ENCODE measurements around the gene THSD8. TPM values are rescaled to one million over a fixed set of nuclear protein-coding genes. Genes with fewer than 3 reads are reported as not detected.

The THSD8 gene
- total RNA-seq, 4 donors from 2014 or later: 4.8 TPM; not detected in 3

DNA sequence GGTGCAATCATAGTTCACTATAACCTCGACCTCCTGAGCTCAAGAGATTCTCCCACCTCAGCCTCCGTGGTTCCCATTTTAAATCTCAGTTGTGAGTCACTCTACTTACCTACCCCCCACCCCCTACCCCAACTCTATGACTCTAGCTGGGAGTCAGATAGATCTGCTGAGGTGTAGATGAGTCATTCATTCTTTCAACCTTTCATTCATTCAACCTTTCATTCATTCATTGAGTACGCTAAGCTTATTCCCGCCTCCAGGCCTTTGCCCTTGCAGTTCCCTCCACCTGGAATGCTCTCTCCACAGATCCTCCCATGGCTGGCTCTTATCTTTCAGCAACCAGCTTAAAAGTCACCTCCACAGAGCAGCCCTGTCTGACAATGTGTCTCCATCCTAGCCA is 35.4 kb downstream of the THSD8 start:
- WGBS, 2 donors: 79 to 82% methylated on average over 4 of the region's 4 CpGs

DNA sequence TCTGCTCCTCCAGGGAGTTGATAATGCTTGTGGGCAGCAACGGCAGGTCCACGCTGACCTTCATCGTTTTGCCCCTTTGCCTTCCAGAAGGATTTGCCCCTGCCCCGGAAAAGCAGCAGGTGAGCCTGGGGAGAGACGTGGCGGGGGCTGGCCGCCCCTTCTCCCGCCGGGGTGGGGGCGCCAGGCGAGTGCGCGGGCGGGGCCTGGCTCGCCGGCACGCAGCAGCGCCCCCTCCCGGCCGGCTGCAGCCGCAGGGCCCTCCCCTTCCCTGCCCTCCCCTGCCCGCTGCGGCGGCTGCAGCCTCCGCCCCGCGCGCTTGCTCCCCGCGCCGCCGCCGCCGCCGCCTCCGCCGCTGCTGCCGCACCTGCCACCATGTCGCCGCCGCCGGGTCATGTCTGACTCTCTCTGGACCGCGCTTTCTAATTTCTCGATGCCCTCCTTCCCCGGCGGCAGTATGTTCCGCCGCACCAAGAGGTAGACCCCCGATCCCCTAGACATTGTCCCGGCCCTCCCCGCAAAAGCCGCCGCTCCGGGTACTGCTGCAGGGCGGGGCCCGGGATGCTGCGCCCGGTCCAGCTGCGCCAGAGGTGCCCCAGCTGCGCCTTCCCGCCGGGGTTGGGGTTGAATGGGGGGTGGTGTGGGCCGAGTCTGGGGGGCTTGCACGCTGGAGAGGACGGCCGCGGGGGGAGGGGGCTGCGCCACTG is 36.5 kb downstream of the THSD8 start, which contains the start of gene MAST1:
MAST1 (plus strand) TSS at position 334 of the 704 bp plus-strand sequence; CDS start at position 392, 58 bp downstream.
- H3K4me1 ChIP-seq: peaks cover 0 to 42% (median 16%) of the 10 kb centered on the region in 4 donors
- no peak for DNase-seq (ENCODE audit: low spot score in 2 of 2)
- H3K27me3 ChIP-seq: peaks cover 0 to 97% of the 10 kb centered on the region in 2 donors
- TF ChIP-seq, protein P1, sequence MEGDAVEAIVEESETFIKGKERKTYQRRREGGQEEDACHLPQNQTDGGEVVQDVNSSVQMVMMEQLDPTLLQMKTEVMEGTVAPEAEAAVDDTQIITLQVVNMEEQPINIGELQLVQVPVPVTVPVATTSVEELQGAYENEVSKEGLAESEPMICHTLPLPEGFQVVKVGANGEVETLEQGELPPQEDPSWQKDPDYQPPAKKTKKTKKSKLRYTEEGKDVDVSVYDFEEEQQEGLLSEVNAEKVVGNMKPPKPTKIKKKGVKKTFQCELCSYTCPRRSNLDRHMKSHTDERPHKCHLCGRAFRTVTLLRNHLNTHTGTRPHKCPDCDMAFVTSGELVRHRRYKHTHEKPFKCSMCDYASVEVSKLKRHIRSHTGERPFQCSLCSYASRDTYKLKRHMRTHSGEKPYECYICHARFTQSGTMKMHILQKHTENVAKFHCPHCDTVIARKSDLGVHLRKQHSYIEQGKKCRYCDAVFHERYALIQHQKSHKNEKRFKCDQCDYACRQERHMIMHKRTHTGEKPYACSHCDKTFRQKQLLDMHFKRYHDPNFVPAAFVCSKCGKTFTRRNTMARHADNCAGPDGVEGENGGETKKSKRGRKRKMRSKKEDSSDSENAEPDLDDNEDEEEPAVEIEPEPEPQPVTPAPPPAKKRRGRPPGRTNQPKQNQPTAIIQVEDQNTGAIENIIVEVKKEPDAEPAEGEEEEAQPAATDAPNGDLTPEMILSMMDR (IDR thresholded peaks at IDR 0.05): peak; percentile 25 to 59 (median 29)
- no peak for TF ChIP-seq EP300 (IDR thresholded peaks at IDR 0.05)
- WGBS, 2 donors: 1% methylated on average over 37 to 40 of the region's 69 CpGs
- H3K4me3 ChIP-seq: peak within 1 kb of the TSS in 1 of 4 donors; percentile 27
- no peaks in the 10 kb centered on the region for H3K9me3 ChIP-seq
- H3K36me3 ChIP-seq: no peaks in the 10 kb centered on the region
- no peak within 1 kb of the TSS for H3K27ac ChIP-seq

More for the DNA sequence above, 35.4 kb downstream of the THSD8 start:
- H3K4me3 ChIP-seq: no peak overlapping the region
- H3K4me1 ChIP-seq: peaks cover 0 to 54% (median 19%) of the 10 kb centered on the region in 4 donors
- H3K9me3 ChIP-seq: no peaks in the 10 kb centered on the region
- peaks cover 0 to 97% of the 10 kb centered on the region in 2 donors for H3K27me3 ChIP-seq
- DNase-seq (ENCODE audit: low spot score in 2 of 2): no peak
- no peaks in the 10 kb centered on the region for H3K36me3 ChIP-seq
- H3K27ac ChIP-seq: no peak overlapping the region
- TF ChIP-seq POLR2A (IDR thresholded peaks at IDR 0.05): no peak
- TF ChIP-seq, protein P1 (IDR thresholded peaks at IDR 0.05): no peak
- no peak for TF ChIP-seq EP300 (IDR thresholded peaks at IDR 0.05)

DNA sequence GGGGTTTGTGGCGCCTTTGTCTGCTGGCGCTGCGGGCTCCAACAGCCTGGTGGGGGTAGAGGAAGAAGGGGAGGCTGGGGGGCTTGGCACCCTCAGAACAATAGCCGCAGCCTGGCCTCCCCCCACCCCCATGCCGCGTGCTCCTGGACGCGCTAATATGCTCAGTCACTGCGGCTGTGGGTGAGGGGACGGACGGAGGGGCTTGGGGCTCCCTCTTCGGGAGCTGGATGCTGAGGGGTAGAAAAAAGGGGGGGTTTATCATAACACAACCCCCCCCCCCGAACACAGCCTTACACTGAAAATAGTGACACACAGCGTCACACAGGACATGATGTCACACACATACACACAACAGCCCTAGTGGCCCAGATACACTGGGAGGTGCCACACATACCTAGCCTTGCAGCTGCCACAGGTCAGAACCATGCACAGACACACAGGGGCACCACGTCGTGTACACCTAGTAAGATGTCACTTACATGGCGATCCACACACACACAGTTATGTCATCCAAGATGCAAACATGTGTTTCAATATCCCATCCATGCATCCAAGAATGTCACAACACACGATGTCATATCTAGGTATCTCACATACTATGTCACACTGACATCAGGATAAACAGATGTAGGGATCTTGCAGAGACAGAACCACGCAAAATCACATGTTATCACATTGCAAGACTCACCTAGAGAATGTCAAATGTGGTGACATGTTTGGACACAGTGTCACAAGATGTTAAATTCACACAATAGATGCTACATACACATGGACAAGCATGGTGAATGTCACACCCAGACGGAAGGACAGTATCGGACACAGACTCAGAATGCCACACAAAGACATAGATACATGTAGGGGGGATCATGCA is 37.3 kb downstream of the THSD8 start:
- no peak for DNase-seq (ENCODE audit: low spot score in 2 of 2)
- H3K36me3 ChIP-seq: no peaks in the 10 kb centered on the region
- peaks cover 0 to 35% (median 12%) of the 10 kb centered on the region in 4 donors for H3K4me1 ChIP-seq
- H3K4me3 ChIP-seq: no peak overlapping the region
- H3K9me3 ChIP-seq: no peaks in the 10 kb centered on the region
- no peak overlapping the region for H3K27ac ChIP-seq
- TF ChIP-seq, protein P1 (IDR thresholded peaks at IDR 0.05): no peak
- TF ChIP-seq POLR2A (IDR thresholded peaks at IDR 0.05): no peak
- TF ChIP-seq EP300 (IDR thresholded peaks at IDR 0.05): no peak
- peaks cover 0 to 99% of the 10 kb centered on the region in 2 donors for H3K27me3 ChIP-seq
- 24 to 27% methylated on average over 18 to 21 of the region's 21 CpGs for WGBS, 2 donors

DNA sequence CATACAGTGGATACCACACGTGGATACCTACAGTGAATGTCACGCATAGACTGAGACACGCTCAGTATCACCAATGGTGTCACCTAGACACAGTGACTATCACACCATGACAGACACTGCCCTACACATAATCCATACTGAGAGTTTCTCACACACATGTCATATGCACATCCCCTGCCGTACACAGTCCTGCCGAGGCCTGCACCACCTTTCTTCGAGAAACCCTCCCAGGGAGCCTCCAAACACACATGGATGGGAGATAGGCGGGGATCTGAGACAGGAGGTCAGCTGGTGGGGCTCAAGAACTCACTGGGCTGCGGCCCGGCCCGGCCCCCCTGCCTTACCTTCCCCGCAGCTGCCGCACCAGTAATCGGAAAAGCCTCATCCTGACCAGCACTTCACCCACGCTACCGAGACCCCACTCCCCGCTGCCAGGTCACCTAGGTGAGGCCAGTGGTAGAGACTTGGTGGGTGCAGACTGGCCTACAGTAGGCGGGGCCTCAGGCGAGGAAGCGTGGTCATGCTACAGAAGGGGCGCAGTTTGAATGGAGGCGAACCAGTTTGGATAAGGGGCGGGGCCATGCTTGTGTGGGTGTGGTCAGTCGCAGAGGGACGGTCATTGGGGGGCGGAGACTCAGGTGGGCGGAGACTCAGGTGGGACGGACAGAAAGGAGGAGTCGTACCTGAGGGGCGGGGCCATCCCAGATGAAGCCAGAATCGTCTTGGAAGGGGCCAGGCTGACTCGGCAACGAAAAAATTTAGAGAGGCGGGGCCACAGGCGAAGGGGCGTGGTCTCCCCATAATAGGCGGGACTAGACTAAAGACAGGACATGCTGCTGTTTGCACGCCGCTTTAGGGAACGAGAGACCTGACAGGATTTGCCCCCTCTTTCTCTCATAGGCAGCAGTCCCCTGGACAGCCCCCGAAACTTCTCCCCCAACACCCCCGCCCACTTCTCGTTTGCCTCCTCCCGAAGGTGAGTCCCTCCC is 38.5 kb downstream of the THSD8 start:
- H3K4me3 ChIP-seq: no peak overlapping the region
- DNase-seq (ENCODE audit: low spot score in 2 of 2): no peak
- TF ChIP-seq, protein P1 (IDR thresholded peaks at IDR 0.05): no peak
- TF ChIP-seq EP300 (IDR thresholded peaks at IDR 0.05) (no peak), POLR2A (IDR thresholded peaks at IDR 0.05) (no peak)
- WGBS, 2 donors: 24 to 28% methylated on average over 39 to 40 of the region's 43 CpGs
- no peak overlapping the region for H3K27ac ChIP-seq
- no peaks in the 10 kb centered on the region for H3K36me3 ChIP-seq
- peaks cover 0 to 24% (median 8%) of the 10 kb centered on the region in 4 donors for H3K4me1 ChIP-seq
- H3K27me3 ChIP-seq: peaks cover 0 to 99% of the 10 kb centered on the region in 2 donors
- H3K9me3 ChIP-seq: no peaks in the 10 kb centered on the region

Data from tibial nerve (tissue), 4 donors.